Astrocyte (in vitro differentiated cells and primary cell): ENCODE measurements around the gene VGLL4.

Experiments
- CTCF ChIP-seq: IDR thresholded peaks from 2 replicates; pipeline ENCODE4 v1.5.1; 2011; ENCODE audit warnings: low read depth, mild to moderate bottlenecking, inconsistent platforms, low read length, moderate library complexity; ENCODE audit not compliant: insufficient read depth
- EZH2 ChIP-seq: IDR thresholded peaks from 2 replicates; pipeline ENCODE4 v1.6.1; 2012; ENCODE audit warnings: mild to moderate bottlenecking, low read length, inconsistent platforms; ENCODE audit not compliant: insufficient read depth

GRCh38 chr3:11610044-11610671 is 33.6 kb downstream of the VGLL4 start:
- TF ChIP-seq CTCF = no peak
- no peak for TF ChIP-seq EZH2
